Epithelial cell of esophagus (primary cell): ENCODE results near the gene RHBG.
A peak's percentile ranks its signal among the peaks of the same experiment; 100 is the strongest.

Source experiments
- DNase-seq: peaks from one replicate; pipeline ENCODE4 v3.0.0; 2010; ENCODE audit warnings: low read depth
- H3K4me3 ChIP-seq: 2 replicates; pipeline ENCODE4 v1.5.1; 2011; ENCODE audit warnings: mild to moderate bottlenecking, low read length, control low read depth
- TF ChIP-seq, protein P1 (sequence below): IDR thresholded peaks from 2 replicates; pipeline ENCODE4 v1.5.1; 2011; ENCODE audit warnings: low read depth, mild to moderate bottlenecking, low read length, control low read depth, inconsistent platforms; ENCODE audit not compliant: insufficient read depth; ENCODE audit errors: missing control alignments

The RHBG gene

DNA sequence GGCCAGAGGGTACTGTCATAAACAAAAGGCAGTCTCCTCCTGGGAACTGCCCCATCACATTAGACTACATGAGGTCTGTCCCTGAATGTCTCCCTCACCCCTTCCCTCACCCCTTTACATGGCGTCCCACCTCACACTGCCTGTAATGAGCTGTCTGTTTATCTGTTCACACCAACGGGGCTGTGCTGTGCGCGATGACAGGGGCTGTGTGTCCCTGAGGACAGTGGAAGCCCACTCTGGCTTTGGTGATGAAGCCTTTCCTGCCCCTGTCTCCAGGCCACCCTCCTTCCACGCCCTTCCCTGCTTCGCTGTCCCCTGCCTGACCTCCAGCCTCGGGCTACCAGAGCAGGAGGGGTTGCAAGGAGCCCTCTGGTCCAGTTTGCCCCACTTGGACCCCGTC lies 22.7 kb downstream of the RHBG start:
- no peak for DNase-seq
- TF ChIP-seq, protein P1, sequence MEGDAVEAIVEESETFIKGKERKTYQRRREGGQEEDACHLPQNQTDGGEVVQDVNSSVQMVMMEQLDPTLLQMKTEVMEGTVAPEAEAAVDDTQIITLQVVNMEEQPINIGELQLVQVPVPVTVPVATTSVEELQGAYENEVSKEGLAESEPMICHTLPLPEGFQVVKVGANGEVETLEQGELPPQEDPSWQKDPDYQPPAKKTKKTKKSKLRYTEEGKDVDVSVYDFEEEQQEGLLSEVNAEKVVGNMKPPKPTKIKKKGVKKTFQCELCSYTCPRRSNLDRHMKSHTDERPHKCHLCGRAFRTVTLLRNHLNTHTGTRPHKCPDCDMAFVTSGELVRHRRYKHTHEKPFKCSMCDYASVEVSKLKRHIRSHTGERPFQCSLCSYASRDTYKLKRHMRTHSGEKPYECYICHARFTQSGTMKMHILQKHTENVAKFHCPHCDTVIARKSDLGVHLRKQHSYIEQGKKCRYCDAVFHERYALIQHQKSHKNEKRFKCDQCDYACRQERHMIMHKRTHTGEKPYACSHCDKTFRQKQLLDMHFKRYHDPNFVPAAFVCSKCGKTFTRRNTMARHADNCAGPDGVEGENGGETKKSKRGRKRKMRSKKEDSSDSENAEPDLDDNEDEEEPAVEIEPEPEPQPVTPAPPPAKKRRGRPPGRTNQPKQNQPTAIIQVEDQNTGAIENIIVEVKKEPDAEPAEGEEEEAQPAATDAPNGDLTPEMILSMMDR, result no peak
- H3K4me3 ChIP-seq, result no peak overlapping the region

DNA sequence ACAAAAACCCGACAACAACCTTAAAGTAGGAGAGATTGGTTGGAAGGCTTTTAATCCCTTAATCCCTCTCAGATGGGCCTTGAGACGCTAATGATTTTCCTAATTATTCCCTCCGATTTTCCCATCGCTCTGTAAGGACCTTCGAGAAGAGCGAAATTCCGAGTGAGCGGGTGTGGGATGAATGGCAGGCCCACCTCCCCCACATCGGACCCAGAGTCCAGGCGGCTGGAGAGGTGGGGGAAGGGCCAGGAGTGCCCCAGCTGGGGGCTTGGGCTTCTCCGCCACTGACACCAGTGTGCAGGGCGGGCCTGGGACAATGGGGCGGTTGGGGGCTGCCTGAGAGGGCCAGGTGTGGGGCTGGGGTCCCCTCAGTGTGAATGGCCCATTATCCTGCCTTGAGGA lies 23.4 kb downstream of the RHBG start:
- H3K4me3 ChIP-seq, result no peak overlapping the region
- no peak for DNase-seq
- TF ChIP-seq, protein P1, result no peak

DNA sequence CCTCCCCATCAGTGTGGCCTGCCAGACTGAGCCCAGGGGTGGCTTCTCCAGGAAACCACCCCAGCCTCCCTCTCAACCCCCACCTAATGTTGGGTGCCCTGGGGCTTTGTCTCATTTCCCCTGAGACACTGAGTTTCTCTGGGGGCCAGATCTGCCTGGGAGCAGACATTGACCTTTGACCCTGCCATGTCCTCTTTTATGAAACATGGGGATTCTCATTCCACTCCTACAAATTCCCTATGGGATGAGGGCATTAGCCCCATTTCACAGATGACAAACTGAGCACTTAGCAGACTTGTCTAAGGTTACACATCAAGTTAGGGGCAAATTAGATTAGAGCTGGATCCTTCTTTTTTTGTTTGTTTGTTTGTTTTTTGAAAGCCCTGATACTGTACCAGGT lies 24.1 kb downstream of the RHBG start:
- TF ChIP-seq, protein P1, result no peak
- H3K4me3 ChIP-seq, result no peak overlapping the region
- DNase-seq, result no peak

DNA sequence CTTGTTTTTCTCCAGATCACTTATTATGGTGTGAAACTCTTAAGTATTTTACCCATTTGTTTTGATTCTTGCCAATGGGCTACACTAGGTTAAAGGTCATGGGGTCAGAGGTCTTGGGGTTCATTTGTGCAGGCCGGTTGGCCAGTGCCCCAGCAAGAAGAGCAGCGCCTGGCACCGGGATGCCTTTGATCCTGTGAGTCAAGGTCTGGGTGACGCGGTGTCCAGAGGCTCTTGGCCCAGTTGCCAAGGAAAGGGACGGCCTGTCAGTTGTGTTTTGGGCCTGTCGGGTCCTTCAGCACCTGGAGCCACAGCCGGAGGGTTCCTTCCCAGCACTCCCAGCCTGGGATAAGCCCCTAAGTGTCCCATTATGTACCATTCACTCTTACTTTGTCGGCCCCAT lies 25.1 kb downstream of the RHBG start:
- no peak for DNase-seq
- H3K4me3 ChIP-seq, result no peak overlapping the region
- TF ChIP-seq, protein P1, result no peak

DNA sequence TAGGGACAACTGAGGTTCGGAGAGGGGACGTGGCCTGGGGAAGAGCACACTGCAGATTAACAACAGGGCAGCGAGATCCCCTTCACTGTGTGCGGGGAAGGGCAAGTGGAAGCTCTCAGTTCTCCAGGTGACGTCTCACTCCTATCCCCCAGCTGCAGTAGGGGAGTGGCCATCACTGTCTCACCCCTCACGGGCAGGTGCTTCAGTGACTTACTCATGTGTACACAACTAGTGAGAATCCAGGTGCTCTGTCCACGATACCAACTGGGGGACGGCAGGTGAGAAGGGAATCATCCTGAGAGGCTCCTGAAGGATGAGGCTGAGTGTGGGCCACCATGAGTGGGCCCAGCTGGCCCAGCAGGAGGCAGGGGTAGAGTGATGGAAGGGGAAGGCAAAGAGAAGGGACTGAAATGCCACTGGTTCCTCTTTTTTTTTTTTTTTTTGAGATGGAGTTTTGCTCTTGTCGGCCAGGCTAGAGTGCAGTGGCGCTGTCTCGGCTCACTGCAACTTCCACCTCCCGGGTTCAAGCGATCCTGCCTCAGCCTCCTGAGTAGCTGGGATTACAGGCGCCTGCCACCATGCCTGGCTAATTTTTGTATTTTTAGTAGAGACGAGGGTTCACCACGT lies 25.9 kb downstream of the RHBG start:
- TF ChIP-seq, protein P1, result no peak
- H3K4me3 ChIP-seq, result no peak overlapping the region
- peak; percentile 18 for DNase-seq

DNA sequence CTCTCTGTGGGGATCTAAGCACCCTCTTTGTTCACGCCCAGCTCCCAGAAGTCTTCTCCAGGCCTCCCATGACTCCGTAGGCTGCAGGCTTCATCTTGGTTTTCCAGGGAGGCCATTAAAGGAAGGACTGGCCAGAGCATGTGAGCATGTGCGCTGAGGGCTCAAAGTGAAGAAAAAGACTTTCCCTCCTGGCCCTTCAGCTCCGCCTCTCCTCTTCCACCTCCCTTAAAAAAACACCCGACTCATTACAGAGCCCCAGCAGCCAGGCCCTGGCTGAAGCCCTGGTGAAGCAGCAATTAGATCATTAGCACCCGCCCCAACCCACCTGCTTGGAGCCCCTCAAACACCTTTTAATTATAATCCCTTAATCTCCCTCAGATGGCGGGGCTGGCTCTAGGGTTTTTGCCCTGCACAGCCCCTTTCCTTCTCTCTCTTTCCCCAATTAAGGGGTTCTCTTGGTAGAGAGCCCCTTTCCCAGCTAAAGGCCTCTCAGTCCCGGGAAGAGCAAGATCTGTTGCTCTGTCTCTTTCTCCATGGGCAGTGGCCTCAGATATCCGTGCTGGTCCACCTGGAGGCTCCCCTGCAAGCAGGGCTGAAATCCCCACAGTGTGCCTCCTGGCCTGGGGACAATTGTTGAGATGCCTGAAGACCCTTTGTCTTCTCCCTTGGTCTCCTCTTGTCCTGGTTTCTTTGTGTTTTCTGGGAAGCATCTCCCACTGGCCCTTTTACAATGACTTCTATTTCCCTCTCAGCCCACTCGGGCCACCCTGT lies 30.5 kb downstream of the RHBG start:
- TF ChIP-seq, protein P1, result no peak
- H3K4me3 ChIP-seq, result no peak overlapping the region
- DNase-seq, result no peak
